Amniotic stem cell (primary cell): ENCODE measurements around the gene RCOR1.
"Not testable (repeated sequence)": the region's sequence is repeated elsewhere in the genome, so short reads cannot be mapped to it uniquely, and the experiment has no call there.

Experiments
- DNase-seq: peaks from one replicate; lab custom pipeline; 2025; lab: John Stamatoyannopoulos, UW

The RCOR1 gene

DNA sequence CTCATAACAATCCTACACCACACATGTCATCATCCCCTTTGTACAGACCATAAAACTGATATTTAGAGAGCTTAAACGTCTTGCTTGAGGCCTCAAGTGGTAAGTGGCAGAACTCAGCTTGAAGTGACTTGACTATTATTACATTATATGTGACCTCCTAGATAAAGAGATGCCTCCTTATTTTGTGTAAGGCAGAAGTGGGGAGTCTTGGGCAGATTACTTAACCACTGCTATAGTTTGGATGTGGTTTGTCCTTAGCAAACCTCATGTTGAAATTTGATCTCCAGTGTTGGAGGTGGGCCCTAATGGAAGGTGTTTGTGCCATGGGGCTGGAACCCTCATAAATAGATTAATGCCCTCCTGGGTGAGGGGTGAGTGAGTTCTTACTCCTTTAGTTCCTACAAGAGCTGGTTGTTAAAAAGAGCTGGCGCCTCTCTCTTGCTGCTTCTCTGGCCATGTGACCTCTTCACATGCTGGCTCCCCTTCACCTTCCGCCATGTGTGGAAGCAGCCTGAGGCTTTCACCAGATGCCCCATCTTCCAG is 37.4 kb downstream of the RCOR1 start:
- no peak for DNase-seq

DNA sequence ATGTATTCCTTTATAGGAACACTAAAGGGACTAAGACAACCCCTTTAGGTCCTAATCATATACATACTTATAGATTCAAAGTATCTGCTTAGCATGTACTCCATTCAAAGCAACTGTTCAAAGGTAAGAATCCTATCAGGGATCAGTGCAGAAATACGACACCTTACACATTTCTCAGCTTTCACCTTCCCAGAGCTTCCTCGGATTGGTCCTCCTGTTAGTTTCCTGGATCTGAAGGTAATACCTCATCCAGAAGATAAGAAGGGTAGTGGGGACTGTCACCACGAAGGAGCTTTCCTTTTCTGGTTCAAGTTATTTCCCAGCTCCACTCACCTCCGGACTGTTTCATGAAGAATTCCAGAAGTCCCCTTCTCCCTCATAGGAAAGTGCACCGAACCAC is 38.0 kb downstream of the RCOR1 start:
- no peak for DNase-seq

DNA sequence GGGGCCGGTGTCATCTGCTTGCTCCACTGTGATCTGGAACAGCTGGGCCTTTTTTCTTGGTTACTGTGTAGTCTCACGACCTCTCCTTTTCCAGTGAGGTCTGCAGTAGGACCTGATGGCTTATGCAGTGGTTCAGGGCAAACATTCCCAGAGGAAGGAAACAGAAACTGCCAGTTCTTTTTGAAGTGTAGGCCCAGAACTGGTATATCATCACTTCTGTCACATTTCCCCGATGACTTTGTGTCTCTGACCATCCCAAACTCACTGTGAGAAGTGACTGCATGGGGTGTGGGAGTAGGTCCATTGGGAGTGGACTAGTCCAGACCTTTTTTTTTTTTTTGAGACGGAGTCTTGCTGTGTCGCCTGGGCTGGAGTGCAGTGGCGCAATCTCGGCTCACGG is 38.4 kb downstream of the RCOR1 start:
- no peak for DNase-seq

DNA sequence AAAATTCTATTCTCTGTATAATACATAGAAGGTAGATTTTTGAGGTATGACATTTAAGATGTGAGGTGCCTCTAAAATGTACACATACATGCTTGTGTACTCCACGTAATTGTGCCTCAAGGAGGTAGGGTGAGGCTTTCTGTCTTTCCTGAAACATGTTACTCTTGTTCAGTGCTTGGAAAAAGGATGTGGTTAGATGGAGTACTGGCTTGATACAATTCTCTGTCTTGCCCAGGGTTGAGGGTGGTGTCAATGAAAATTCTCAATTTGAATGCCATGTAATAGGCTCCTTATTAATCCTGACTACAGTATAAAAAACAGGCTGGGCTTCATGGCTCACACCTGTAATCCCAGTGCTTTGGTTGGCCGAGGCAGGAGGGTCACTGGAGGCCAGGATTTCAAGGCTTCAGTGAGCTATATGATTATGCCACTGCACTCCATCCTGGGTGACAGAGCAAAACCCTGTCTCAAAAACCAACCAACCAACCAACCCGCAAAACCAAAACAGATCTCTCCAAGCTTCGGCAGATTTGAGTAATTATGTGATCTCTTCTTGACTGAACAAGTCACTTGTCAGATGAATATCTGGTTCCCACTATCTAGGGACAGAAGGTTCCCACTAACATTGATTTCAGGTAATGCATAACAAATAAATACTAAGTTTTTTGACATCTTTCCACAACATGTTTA is 41.6 kb downstream of the RCOR1 start:
- DNase-seq, result no peak

DNA sequence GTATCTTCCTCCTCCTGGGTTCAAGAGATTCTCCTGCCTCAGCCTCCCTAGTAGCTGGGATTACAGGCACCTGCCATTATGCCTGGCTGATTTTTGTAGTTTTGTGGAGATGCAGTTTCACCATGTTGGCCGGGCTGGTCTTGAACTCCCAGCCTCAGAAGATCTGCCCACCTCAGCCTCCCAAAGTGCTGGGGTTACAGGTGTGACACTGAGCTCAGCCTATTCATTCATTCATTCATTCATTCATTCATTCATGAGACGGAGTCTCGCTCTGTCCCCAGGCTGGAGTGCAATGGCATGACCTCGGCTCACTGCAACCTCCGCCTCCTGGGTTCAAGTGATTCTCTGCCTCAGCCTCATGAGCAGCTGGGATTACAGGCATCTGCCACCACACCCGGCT is 47.2 kb downstream of the RCOR1 start:
- not testable (repeated sequence) for DNase-seq

DNA sequence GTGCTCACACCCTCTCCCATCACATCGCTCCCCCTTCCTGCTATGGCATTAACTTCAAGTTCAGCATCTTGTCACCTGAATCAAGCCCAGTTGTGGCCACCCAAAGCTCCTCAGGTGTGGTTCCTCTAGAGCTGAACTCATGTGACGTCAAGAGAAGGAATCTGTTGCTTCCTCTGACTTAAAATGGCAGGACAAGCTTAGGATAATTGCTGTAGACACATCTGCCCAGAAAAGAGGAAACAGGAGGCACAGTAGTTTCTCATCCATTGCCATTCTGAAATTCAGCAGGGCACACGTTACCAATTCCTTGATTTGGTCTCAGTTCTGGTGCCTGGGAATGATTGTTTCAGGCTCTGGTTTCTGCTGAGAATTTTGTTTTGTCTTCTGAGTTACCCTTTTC is 52.1 kb downstream of the RCOR1 start:
- no peak for DNase-seq

DNA sequence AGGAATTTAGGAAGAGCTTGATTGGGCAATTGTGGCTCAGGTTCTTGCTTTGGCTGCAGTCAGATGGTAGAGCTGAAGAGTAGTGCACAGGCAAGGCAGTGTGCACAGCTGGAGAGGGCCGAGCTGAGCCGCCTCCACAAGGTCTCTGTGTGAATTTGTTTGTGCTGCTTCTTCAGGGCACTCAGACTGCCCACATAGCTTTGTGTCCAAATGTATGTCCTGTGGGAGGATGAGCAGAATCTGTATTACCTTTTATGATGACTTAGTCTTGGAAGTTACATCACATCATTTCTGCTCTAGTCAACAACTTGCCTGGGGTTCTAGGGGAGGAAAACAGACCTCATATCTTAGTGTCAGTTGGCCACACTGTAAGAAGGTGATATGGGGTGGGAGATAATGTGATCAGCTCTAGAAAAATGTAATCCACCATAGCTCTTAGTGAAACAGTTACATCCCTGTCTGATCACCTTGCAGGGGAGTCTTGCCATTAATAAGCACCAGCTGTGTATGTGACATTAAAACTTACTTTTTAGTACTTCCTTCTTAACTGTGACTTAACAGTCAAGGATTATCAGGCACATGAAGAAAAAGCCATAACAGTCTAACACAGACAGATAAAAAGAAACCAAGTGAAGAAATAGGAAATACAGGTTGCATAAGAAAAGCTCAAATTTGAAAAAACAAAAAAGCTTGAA is 53.4 kb downstream of the RCOR1 start:
- no peak for DNase-seq

DNA sequence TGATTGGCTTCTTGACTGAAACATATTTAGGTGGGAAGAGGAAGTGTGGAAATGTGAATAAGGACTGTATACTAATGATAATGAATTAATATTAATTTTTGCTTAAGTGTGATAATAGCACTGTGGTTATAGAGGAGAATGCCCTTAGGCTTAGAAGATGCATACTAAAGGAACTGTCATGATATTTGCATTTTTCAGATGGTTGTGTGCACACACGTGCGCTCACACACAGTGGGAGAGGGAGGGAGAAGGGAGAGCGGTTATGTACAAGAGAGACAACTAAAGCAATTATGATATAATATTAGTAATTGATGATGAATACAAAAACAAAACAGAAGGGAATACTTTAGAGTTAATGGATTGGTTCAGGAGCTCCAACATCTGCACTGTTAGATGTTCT is 54.2 kb downstream of the RCOR1 start:
- DNase-seq, result no peak

DNA sequence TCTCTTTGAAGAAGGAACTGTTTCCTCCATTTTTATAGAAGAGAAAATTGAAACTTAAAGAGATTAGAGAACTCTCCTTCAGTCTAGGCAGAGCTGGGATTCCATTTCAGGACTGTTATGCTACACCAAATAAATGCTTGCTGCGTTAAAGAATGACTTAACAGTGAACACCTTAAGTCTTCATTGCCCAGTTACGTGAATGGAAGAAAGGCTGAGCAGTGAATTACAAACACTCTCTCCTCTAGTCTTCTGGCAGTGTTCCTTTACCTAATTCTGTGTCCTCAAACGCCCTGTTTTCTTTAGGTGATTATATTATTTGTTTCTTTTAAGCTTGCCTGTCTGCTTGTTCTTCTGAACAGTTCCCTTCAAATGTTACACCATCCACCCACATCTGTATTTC is 59.7 kb downstream of the RCOR1 start:
- DNase-seq, result no peak

DNA sequence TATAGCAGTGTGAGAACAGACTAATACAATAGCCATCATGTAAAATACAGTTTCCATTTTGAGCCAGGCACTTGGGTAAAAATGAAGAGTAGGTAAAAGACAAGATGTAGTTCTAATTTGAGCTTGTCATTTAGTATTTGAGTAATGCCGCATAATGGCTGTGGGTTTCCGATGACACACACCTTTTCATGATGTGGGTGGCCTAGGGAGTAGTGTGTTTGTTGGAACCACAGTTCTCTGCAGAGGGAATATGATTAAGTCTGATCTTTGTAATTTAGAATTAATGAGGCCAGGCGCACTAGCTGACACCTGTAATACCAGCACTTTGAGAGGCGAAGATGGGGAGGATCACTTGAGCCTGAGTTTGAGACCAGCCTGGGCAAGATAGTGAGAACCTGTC is 61.8 kb downstream of the RCOR1 start:
- DNase-seq, result no peak

DNA sequence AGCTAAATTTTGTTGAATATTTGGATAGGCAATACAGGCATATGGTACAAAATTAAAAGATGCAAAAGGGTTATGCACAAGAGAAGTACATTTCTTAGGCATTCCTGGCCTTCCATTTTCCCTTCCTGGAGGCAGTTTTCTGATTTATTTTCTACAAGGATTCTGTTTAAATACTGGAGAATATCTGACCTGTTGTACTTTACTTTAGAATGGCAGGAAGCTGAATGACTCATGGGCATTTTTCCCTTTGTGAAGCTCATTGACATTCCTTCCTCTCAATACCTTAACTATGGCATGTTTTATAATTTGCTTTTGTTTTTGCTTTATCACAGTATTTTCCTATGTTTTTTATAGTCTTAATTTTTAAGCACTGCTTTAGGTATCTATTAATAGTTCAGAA is 62.7 kb downstream of the RCOR1 start:
- no peak for DNase-seq

DNA sequence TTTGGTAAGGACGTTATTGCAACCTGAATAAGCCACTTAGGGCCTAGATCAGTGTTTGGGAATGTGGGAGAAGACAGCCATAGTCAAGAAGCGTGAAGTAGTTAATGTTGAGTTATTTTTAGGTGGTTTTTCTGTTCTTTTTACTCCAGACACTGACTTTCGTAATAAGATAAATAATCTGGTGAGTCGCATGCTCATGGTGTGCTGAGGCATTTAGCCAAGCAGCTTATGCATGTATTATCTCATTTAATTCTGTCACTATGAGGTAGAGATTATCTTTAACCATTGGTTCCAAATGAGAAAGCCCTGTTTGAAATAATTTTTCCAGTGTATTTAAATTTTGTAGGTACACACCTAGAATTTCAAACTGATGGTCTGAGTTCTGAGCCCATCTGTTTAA is 67.3 kb downstream of the RCOR1 start:
- no peak for DNase-seq

DNA sequence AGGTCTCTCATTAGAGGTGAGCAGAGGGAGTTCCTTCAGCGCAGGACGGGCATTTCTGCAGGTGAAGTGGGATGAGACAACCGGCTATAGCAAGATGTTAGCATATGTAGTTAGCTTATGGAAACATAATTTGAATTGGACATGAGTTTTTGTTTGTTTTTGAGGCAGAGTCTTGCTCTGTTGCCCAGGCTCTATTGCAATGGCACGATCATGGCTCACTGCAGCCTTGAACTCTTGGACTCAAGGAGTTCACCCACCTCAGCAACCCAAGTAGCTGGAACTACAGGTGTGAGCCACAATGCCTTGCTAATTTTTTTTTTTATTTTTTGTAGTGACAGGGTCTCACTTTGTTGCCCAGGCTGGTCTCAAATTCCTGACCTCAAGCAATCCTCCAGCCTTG is 69.2 kb downstream of the RCOR1 start:
- DNase-seq, result no peak

DNA sequence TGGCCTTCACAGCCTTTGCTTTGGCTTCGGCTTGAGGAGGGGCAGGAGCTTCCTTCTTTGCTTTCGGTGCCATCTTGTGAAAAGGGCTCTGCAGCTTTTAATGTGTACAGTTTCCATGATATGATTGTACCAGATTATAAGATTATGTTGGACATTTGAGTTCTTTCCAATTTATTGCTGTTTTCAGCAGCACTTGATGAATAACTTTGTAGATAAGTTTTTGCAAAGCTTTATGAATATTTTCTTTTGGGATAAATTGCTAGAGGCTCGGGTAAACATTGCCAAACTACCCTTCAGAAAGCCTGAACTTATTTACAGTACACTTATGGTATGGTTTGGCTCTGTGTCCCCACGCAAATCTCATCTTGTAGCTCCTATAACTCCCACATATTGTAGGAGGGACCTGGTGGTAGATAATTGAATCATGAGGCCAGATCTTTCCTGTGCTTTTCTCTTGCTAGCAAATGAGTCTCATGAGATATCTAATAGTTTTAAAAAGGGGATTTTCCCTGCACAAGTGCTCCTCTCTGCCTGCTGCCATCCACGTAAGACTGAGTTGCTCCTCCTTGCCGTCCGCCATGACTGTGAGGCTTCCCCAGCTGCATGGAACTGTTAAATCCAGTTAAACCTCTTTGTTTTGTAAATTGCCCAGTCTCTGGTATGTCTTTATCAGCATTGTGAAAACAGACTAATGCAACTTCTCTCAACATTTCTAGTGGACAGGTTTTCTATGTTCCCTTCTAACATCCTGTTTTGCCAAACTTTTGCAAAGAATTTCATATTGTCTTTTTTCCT is 70.4 kb downstream of the RCOR1 start:
- no peak for DNase-seq

DNA sequence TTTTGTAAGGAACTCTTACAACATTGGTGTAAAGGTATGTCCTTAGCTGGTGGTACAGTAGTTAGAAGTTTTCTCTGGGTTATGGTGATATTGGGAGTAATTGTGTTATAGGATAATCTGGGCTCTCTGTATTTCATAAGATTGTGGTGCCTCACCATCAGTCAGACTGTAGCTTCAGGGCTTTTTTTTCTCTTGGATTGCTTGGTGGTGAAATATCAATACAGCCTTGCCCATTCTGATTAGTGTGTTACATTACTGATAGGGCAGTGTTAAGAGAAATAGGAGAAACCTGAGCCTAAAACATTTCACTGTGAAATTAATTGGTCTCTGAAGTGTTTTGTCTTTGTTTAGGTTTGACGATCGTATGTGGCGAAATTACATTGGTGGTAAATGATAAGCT is 71.0 kb downstream of the RCOR1 start:
- DNase-seq, result no peak

DNA sequence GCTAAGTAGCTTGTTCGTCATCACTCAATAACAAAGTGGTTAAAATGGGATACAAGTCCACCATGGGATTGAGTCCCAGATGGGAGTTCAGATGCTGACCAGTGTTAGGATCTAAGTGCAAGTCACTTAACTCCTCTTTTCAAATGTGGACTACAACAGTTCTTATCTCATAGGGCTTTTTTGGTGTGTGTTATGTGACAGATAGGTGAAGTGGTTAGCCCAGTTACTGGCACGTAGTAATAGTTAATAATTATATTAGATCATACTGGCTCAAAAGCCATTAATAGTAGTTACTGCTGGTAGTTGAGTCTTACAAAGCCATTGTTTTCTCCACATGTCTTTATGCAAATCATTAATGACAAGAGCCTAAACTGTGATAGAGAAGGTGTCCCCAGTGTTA is 73.2 kb downstream of the RCOR1 start:
- DNase-seq, result no peak

DNA sequence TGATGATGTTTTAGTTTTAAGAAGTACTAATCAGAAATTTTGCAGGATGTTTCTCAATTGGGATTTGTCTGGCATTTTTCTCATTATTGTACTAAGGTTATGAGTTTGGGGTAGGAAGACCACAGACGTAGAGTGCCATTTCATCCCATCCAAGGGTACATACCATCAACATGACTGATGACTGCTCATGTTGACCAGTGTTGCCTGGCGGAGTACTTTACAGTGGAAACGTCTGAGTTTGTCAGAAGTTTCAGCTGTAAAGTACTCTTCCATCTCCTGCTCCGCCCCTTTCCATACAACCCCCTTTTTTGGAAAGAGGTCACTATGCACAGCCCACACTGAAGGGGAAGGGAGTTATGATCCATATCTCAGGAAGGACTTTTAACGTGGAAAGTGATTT is 74.2 kb downstream of the RCOR1 start:
- DNase-seq, result no peak

DNA sequence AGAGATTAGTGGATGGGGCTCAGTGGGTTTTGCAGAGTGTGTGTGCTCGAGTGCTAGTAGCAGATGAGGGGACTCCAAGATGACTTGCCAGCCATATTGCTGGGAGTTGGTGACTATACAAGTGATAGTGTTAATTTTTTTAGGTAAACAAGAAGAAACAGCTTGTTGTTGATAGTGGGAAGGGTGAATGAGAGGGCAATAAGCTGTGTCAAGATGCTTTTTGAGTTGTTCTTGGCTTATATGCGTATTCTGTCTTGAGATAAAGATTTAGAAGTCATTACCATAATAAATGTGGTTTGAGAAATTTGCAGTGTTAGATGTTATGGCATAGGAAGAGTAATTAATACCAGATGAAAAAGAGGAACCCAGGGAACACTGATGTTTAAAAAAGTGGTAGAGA is 75.3 kb downstream of the RCOR1 start:
- no peak for DNase-seq

DNA sequence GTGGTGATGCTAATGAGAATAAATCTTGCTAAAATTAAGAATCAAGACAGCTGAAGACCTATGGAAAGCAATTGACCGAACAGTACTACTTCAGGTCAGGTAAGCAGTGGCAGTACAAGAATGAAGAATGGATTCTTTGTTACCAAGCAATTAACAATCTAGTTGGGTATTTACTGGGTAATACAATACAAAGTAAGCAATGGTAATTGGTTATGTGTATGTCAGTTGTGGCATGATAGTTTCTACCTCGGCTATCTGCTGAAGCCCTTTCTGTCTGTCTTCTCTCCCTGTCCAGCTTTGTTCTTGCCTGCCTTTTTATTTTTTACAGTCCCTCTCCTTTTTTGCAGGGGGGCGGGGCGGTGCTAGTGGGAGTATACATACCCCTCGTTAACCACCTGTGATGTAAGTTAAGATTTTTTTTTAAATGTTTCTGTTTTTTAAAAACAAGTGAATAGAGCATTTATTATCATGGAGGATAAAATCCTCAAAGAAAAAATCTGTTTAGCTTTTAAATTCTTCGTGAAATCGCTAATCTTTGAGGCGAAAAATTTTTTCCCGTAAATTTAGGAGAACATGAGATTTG is 75.9 kb downstream of the RCOR1 start:
- no peak for DNase-seq

DNA sequence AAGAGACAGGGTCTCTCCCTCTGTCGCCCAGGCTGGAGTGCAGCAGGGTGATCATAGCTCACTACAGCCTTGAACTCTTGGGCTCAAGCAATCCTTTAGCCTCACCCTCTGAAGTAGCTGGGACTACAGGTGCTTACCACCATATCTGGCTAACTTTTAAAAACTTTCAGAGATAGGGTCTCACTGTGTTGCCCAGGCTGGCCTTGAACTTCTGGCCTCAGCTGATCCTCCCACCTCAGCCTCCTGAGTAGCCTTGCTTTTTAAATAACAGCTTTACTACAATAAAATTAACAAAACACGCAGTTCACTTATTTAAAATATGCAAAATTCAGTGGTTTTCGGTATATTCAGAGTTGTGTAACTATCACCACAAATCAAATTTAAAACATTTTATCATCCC is 79.0 kb downstream of the RCOR1 start:
- no peak for DNase-seq

DNA sequence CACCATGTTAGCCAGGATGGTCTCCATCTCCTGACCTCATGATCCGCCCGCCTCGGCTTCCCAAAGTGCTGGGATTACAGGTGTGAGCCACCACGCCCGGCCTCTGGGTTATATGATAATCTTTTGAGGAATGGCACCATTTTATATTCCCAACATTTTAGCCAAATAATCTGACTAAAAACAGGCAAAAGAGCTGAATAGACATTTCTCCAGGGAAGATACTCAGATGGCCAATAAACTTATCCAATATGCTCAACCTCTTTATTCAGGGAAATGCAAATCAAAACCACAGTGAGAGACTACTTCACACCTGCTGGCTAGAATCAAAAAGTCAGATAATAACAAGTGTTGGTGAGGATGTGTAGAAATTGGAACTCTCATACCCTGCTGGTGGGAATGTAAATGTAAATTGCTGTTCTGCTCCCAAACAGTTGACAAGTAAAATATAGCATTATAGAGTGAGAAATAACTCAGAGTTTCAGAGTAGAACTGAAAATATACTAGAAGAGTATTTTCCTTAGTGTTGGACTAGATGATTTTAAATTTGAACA is 80.0 kb downstream of the RCOR1 start:
- no peak for DNase-seq

DNA sequence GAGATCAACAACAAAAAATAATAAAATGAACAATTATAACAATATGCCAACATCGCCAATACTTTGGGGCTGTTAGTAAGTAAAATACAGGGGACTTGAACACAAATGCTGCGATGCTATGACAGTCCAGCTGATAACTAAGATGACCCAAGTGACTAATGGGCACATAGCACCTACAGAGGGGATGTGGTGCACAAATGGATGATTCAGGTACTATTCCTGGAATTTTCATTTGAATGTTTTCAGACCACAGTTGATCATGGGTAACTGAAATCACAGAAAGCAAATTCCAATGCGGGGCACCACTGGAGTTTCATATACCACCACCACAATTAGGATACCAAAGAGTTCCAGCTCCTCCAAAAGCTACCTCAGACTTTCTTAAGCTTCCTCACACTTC is 82.9 kb downstream of the RCOR1 start:
- DNase-seq, result no peak
